Fibroblast of lung (primary cell): Measurements from ENCODE around the gene LMNTD1.

ENCODE experiments used
- CTCF ChIP-seq, 2 donors: IDR thresholded peaks in 1 of 2; conservative IDR thresholded peaks in 1 of 2; 1 replicate in 1 of 2; 2 replicates in 1 of 2; pipeline ENCODE4 v1.5.1; 2011 to 2012; ENCODE audit warnings: low read length in 2 of 2, control low read depth in 1 of 2, inconsistent platforms in 1 of 2, low read depth in 1 of 2, mild to moderate bottlenecking in 1 of 2
- EZH2 ChIP-seq: IDR thresholded peaks from 2 replicates; pipeline ENCODE4 v1.5.1; 2012; ENCODE audit warnings: low read length, control low read depth, mild to moderate bottlenecking; ENCODE audit errors: missing control alignments

GRCh38 chr12:25518512-25518911 lies 34.6 kb downstream of the LMNTD1 start:
- no peak for TF ChIP-seq CTCF (conservative IDR thresholded peaks at IDR 0.05 in 1 of 2, IDR thresholded peaks at IDR 0.05 in 1 of 2; ENCODE audit: low read depth in 1 of 2, low read length in 2 of 2)
- TF ChIP-seq EZH2 = no peak
